A549 treated with dexamethasone at 1 μM for 4 hours (cell line): ENCODE measurements around the gene MRAS. TPM values are rescaled to one million over a fixed set of nuclear protein-coding genes. Genes with fewer than 3 reads are reported as not detected.

Experiments used
- total RNA-seq: library from RNA; stranded (reverse); fragments of 200-300 nt; extraction: Qiagen RNA extraction; gene quantifications from 5 replicates; pipeline ENCODE4 v1.2.3, GENCODE V29; 2022

The MRAS gene
- 7.8 to 11.0 TPM (median 9.5 TPM) in 5 replicates for total RNA-seq

DNA sequence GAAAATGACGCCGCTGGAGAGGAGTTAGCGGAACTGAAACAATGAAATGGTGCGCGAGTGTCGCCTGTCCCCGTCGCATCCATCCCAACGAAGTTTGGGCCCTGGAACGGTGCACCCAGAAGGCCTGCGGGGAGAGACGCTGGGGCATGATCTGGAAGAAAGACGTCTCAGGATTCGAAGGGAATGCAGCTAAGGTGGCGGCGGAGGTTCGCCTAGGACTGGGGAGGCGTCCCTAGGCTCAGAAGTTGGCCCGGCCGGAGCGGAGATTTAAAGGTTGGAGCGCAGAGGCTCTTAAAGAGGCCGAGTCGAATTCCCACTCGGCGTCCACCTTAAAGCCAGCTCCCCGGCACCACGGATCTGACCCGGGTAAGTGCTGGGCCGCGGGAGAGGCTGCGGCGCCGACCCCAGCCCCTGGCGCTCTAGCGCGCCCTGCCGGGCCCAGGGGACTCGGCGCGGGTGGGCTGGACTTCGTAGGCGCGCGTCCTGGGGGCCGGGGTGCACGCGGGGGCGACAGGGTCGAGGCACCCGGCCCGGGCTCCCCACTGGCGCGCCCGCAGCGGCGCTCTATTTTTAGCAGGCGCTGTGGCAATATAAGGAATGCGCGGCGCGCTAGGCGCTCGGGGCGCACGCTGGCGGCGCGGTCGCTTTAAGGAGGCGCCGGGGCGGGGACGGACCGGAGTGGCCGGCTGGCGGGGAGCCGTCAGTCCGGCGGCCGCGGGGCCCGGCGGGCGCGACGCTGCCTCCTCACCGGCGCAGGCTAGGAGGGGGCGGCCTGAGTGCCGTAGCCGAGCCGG lies at the start of gene MRAS:
Gene MRAS, plus strand, starts transcription at position 620 of the 794 bp plus-strand sequence. CDS start 24,305 bp downstream, outside the sequence.

DNA sequence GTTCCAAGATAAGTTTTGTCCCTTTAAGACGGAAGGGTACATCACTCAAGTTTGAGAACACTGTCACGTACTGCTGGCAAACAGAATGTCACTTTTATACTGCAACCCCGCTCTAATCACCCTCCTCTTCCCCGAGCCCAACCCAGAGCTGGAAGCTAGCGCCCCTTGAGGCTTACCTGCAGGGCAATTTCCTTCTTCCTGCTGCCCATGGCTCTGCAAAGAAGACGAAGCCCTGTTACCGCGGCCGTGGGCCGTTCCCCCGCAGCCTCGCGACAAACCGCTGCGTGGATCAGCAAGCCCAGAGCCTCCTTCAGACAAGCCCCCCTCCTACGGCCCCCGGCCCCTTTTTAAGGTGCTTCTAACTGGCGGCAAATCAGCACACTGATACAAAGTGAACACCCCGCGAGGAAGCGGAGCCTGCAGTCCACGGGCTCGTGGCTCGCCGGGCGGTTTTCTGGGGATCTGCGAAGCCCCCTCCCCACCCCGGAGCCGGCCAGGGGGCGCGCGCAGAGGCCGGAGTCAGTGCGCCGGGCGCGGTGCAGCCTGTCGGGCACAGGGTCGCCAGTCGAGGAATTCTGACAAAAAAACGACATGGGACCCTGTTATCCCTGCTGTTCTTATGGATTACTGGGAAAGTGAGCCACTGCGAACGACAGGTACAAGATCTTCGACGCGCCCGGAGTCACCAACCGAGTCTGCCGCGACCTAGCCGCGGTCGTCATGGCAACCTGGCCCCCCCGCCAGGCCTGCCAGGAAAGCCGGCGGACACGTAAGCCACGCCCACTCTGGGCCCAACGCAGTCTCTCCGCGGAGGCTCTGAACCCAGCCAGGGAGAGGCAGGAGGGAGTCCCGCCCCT lies 19.0 kb upstream of the MRAS start, which contains the start of gene NME9:
Gene NME9, minus strand, starts transcription at position 725 of the 857 bp plus-strand sequence. Its CDS starts 516 bp downstream, at position 209.

DNA sequence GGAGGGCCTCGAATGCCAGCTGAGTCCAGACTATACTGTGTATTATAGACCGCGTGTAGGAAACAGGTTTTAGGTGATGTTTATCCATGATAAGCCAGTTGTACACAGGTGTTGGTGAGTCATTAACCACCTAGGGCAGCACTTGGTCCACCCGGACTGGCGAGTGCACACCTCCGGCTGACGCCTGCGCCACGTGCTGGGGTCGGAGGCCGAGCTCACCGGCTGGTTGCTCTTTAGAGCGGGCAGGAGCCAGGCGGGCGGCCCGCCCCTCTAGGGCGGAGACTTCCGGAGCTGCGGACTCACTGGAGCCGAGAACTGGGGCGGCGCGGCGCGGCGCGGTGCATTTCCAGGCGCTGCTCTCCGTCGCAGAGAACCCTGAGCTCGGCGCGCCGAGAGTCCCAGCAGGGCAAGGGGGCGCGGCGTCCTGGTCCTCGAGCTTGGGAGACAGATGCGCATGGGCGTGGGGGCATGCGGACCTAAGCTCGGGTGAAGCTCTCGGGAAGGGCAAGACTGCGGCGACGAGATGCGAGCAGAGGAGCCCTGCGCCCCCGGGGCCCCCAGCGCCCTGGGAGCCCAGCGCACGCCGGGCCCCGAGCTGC lies 86.0 kb downstream of the MRAS start, which contains the start of gene ESYT3:
Gene ESYT3, plus strand, starts transcription at position 341 of the 599 bp plus-strand sequence. Its CDS starts 183 bp downstream, at position 524.

Other genes with a start within 250 kb of the MRAS start
- 8.0 to 12.5 TPM (median 11.0 TPM) in 5 replicates for gene DZIP1L, start 233.0 kb upstream of the MRAS start, total RNA-seq
- not detected in 5 replicates for gene A4GNT, start 216.2 kb upstream of the MRAS start, total RNA-seq
- 11.7 to 13.7 TPM (median 13.2 TPM) in 5 replicates for gene DBR1, start 173.7 kb upstream of the MRAS start, total RNA-seq
- 37.0 to 48.3 TPM (median 42.2 TPM) in 5 replicates for gene ARMC8, start 161.3 kb upstream of the MRAS start, total RNA-seq
- 0.14 TPM in 1 of 5 replicates, not detected in the others for gene NME9, start 18.7 kb upstream of the MRAS start, total RNA-seq
- 0.36 to 0.79 TPM (median 0.52 TPM) in 5 replicates for gene ESYT3, start 86.0 kb downstream of the MRAS start, total RNA-seq
- 9.8 to 13.1 TPM (median 11.6 TPM) in 5 replicates for gene CEP70, start 245.7 kb downstream of the MRAS start, total RNA-seq